HepG2 (cell line): ENCODE results near the gene ATP7B. TPM values are rescaled to one million over a fixed set of nuclear protein-coding genes. Genes with fewer than 3 reads are reported as not detected.
A peak's percentile ranks its signal among the peaks of the same experiment; 100 is the strongest.

Experiments used
- ATAC-seq: fragments of 200-7000 bp; cut with Tn5 transposase; 3 replicates; pipeline ENCODE4 v1.9.1; 2020; ENCODE audit warnings: mild to moderate bottlenecking, moderate library complexity
- BruUV-seq: library from RNA; stranded (reverse); fragments of 400-500 nt; replicated peaks from 2 replicates; lab custom pipeline; 2021; lab: Mats Ljungman, UMichigan
- CTCF ChIA-PET: fragments of 300-600 bp; formaldehyde crosslinking; extraction: SDS; loops from one replicate; lab custom pipeline; 2021; ENCODE audit warnings: low total read pairs, inconsistent platforms, low intra/inter-chr PET ratio; lab: Yijun Ruan, JAX
- POLR2A ChIA-PET: fragments of 350-600 bp; sonication (Branson Sonifier 250); formaldehyde crosslinking; loops from one replicate; lab custom pipeline; 2020; ENCODE audit warnings: antibody characterized with exemption, inconsistent platforms; lab: Yijun Ruan, JAX
- DNase-seq: peaks from one replicate; pipeline ENCODE4 v3.0.0-alpha.2; 2015; ENCODE audit warnings: low spot score
- FAIRE-seq: peaks from 3 replicates; lab custom pipeline; 2011; peaks lifted over from hg19 to GRCh38; lab: Jason Lieb, UNC
- H2AFZ ChIP-seq: one replicate; pipeline ENCODE4 v1.6.1; 2011; ENCODE audit warnings: low read length, inconsistent platforms
- H3K27ac ChIP-seq: fragments of 300-600 bp; 3 replicates; pipeline ENCODE4 v1.8.0; 2011; ENCODE audit warnings: mixed run types, mild to moderate bottlenecking, mixed read lengths, low read length, inconsistent platforms; ENCODE audit not compliant: insufficient read depth; ENCODE audit errors: extremely low read length
- H3K27me3 ChIP-seq, 2 experiments: fragments of 200-600 bp in 1 of 2; 2 replicates in 1 of 2; 3 replicates in 1 of 2; pipeline versions ENCODE4 v1.6.0 to v1.8.0; 2011; ENCODE audit warnings: low read length in 2 of 2, mild to moderate bottlenecking in 2 of 2, moderate library complexity in 2 of 2, inconsistent platforms in 1 of 2; ENCODE audit not compliant: insufficient read depth in 2 of 2, control insufficient read depth in 1 of 2
- H3K36me3 ChIP-seq, 2 experiments: fragments of 200-600 bp in 1 of 2; replicated peaks in 1 of 2; 2 replicates in 1 of 2; 3 replicates in 1 of 2; pipeline versions ENCODE4 v1.5.1 to v1.8.0; 2011; ENCODE audit warnings: low read length in 2 of 2, inconsistent platforms in 1 of 2; ENCODE audit not compliant: insufficient read depth in 2 of 2, control insufficient read depth in 1 of 2
- H3K4me1 ChIP-seq: 2 replicates; pipeline ENCODE4 v1.5.1; 2012; ENCODE audit warnings: low read length, inconsistent platforms; ENCODE audit not compliant: insufficient read depth
- H3K4me2 ChIP-seq: 2 replicates; pipeline ENCODE4 v1.6.0; 2011; ENCODE audit warnings: low read depth, low read length, inconsistent platforms
- H3K4me3 ChIP-seq, 3 experiments: fragments of 200-600 bp in 1 of 3; sonication (generic), shearing (Covaris generic) in 1 of 3; replicated peaks in 1 of 3; 2 replicates each; pipeline ENCODE4 v1.5.1; 2011 to 2016; ENCODE audit warnings: low read length in 3 of 3, inconsistent platforms in 2 of 3, low read depth in 2 of 3, mild to moderate bottlenecking in 2 of 3, control low read depth in 1 of 3, mixed read lengths in 1 of 3; ENCODE audit not compliant: insufficient read depth in 1 of 3
- H3K79me2 ChIP-seq: one replicate; pipeline ENCODE4 v1.6.1; 2011; ENCODE audit warnings: low read length, inconsistent platforms; ENCODE audit not compliant: insufficient read depth
- H3K9ac ChIP-seq: 2 replicates; pipeline ENCODE4 v1.6.0; 2011; ENCODE audit warnings: mild to moderate bottlenecking, low read depth, low read length, inconsistent platforms; ENCODE audit not compliant: insufficient read depth
- H3K9me3 ChIP-seq: 2 replicates; pipeline ENCODE4 v1.5.1; 2012; ENCODE audit warnings: mild to moderate bottlenecking, low read length
- H4K20me1 ChIP-seq: 2 replicates; pipeline ENCODE4 v1.6.0; 2011; ENCODE audit warnings: inconsistent platforms, mild to moderate bottlenecking, low read length, moderate library complexity; ENCODE audit not compliant: insufficient read depth
- ESRRA ChIP-seq: sonication (generic); formaldehyde crosslinking; IDR thresholded peaks from 2 replicates; pipeline ENCODE4 v1.5.1; 2020; ENCODE audit warnings: mild to moderate bottlenecking, low read depth, missing genetic modification reagents
- MAFF ChIP-seq: IDR thresholded peaks from 2 replicates; pipeline ENCODE4 v1.6.1; 2011; ENCODE audit warnings: low read depth, low read length, improper control_type of control experiment
- MAFK ChIP-seq, 2 experiments: IDR thresholded peaks in 1 of 2; conservative IDR thresholded peaks in 1 of 2; 2 replicates each; pipeline ENCODE4 v1.6.1; 2011; ENCODE audit warnings: improper control_type of control experiment in 2 of 2, low read length in 2 of 2
- SNAI1 ChIP-seq: sonication (generic); formaldehyde crosslinking; IDR thresholded peaks from 2 replicates; pipeline ENCODE4 v1.5.0; 2020; ENCODE audit warnings: mild to moderate bottlenecking, missing genetic modification reagents, borderline replicate concordance
- ZKSCAN8 ChIP-seq: IDR thresholded peaks from 2 replicates; pipeline ENCODE4 v1.6.1; 2016; ENCODE audit warnings: borderline replicate concordance, missing genetic modification reagents, missing compliant biosample characterization
- WGBS: methylation state at CpG from one replicate; pipeline ENCODE4 v1.1.6; 2017; ENCODE audit warnings: low lambda C conversion rate; 5-methylcytosine and 5-hydroxymethylcytosine counted together
- in situ Hi-C: cut with HindIII; loops from 2 replicates; pipeline ENCODE4 v1.10.0; 2017; ENCODE audit warnings: low pct_unique_long_range_greater_than_20kb; ENCODE audit not compliant: extremely low pct_ligation_motif_present
- intact Hi-C: fragments of 100-400 bp; cut with micrococcal nuclease; formaldehyde crosslinking; loops from one replicate; pipeline ENCODE4 v1.10.0; 2022; ENCODE audit not compliant: unreplicated experiment
- polyA plus RNA-seq, 8 experiments: library from polyadenylated mRNA; depleted of rRNA in 3 of 8; stranded (reverse) in 7 of 8; unstranded in 1 of 8; fragments of >200 nt; fragmentation: Illumina TruSeq in 4 of 8; extraction: Trizol in 4 of 8; gene quantifications; 2 replicates each; pipeline versions ENCODE4 v1.2.1 to v1.2.3, GENCODE V29; 2011 to 2016; ENCODE audit warnings: low read depth in 4 of 8, missing spikeins in 1 of 8, mixed read lengths in 1 of 8; ENCODE audit not compliant: insufficient read depth in 1 of 8
- total RNA-seq, 5 experiments: library from RNA; depleted of rRNA; stranded (reverse); fragments of >200 nt; fragmentation: Illumina TruSeq; extraction: Trizol; gene quantifications; 2 replicates each; pipeline ENCODE4 v1.2.3, GENCODE V29; 2016; ENCODE audit warnings: low read depth in 1 of 5
- TF ChIP-seq, protein P1 (sequence below): sonication (generic); formaldehyde crosslinking; IDR thresholded peaks from 2 replicates; pipeline ENCODE4 v1.4.0; 2020; ENCODE audit warnings: missing genetic modification reagents, borderline replicate concordance
- TF ChIP-seq, protein P2 (sequence below): IDR thresholded peaks from 2 replicates; pipeline ENCODE4 v1.6.1; 2016; ENCODE audit warnings: low read depth, missing genetic modification reagents, missing compliant biosample characterization
- TF ChIP-seq, protein P3 (sequence below): sonication (generic); formaldehyde crosslinking; IDR thresholded peaks from 2 replicates; pipeline ENCODE4 v1.8.1; 2023; ENCODE audit warnings: mild to moderate bottlenecking, missing genetic modification reagents

The ATP7B gene
- total and polyA plus RNA-seq, 2 of the 13 experiments (the other 11 are each of a cell fraction or from before 2014, with no cell fraction given) = 31.8 to 57.4 TPM

DNA sequence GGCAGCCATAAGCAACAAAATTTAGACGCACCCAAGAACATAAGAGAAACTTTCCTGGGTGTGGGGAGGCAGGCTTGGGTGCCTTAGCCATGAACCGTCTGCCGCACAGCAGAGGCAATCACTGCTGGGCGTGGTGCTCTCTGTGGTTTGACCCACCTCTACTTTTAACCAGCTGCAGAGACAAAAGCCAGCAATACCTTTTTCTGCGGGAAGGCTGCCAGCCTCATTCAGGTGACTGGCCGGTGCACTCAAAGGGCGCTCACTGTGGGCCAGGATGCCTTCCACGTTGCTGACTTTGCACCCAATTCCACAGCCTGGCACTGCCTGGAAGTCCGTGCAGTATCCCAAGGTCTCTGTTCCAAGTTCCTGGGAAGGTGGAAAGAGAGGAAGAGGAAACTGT is 69.1 kb downstream of the ATP7B start (continued):
- TF ChIP-seq, protein P1, sequence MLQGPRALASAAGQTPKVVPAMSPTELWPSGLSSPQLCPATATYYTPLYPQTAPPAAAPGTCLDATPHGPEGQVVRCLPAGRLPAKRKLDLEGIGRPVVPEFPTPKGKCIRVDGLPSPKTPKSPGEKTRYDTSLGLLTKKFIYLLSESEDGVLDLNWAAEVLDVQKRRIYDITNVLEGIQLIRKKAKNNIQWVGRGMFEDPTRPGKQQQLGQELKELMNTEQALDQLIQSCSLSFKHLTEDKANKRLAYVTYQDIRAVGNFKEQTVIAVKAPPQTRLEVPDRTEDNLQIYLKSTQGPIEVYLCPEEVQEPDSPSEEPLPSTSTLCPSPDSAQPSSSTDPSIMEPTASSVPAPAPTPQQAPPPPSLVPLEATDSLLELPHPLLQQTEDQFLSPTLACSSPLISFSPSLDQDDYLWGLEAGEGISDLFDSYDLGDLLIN (CRISPR knock-in tag) = no peak
- TF ChIP-seq SNAI1 (CRISPR knock-in tag) (no peak), ESRRA (CRISPR knock-in tag) (no peak)
- TF ChIP-seq, protein P2, sequence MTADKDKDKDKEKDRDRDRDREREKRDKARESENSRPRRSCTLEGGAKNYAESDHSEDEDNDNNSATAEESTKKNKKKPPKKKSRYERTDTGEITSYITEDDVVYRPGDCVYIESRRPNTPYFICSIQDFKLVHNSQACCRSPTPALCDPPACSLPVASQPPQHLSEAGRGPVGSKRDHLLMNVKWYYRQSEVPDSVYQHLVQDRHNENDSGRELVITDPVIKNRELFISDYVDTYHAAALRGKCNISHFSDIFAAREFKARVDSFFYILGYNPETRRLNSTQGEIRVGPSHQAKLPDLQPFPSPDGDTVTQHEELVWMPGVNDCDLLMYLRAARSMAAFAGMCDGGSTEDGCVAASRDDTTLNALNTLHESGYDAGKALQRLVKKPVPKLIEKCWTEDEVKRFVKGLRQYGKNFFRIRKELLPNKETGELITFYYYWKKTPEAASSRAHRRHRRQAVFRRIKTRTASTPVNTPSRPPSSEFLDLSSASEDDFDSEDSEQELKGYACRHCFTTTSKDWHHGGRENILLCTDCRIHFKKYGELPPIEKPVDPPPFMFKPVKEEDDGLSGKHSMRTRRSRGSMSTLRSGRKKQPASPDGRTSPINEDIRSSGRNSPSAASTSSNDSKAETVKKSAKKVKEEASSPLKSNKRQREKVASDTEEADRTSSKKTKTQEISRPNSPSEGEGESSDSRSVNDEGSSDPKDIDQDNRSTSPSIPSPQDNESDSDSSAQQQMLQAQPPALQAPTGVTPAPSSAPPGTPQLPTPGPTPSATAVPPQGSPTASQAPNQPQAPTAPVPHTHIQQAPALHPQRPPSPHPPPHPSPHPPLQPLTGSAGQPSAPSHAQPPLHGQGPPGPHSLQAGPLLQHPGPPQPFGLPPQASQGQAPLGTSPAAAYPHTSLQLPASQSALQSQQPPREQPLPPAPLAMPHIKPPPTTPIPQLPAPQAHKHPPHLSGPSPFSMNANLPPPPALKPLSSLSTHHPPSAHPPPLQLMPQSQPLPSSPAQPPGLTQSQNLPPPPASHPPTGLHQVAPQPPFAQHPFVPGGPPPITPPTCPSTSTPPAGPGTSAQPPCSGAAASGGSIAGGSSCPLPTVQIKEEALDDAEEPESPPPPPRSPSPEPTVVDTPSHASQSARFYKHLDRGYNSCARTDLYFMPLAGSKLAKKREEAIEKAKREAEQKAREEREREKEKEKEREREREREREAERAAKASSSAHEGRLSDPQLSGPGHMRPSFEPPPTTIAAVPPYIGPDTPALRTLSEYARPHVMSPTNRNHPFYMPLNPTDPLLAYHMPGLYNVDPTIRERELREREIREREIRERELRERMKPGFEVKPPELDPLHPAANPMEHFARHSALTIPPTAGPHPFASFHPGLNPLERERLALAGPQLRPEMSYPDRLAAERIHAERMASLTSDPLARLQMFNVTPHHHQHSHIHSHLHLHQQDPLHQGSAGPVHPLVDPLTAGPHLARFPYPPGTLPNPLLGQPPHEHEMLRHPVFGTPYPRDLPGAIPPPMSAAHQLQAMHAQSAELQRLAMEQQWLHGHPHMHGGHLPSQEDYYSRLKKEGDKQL (CRISPR knock-in tag) = no peak

DNA sequence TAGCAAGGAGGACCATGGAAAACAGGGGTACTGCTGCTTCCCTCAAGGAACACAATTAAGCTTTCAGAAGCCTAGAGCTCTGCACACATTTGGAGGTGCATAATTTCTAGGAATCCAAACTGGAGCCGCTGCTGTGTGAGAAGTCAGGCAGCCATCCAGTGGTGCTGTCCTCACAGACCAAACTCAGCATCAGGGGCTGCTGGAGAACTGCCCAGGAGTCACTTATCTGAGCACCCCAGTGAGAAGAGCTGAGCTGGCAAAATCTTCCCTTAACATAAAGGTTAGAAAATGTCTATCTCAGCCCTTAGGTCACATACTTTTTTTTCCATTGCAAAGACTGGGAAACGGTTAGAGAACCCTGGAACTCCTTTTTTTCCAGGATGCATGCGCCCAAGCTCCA is 72.8 kb downstream of the ATP7B start:
- no peak for FAIRE-seq
- no peak overlapping the region for H3K4me3 ChIP-seq
- no peak overlapping the region for H2AFZ ChIP-seq
- no peaks in the 10 kb centered on the region for H3K27me3 ChIP-seq
- H3K9ac ChIP-seq = no peak overlapping the region
- H3K4me1 ChIP-seq = no peaks in the 10 kb centered on the region
- 97% methylated on average over 3 of the region's 3 CpGs for WGBS
- ChIA-PET POLR2A (no interaction called here), CTCF (no interaction called here)
- ATAC-seq = no peak
- intact Hi-C loops = no loop called here
- no TSS peak for BruUV-seq
- in situ Hi-C loops = no loop called here
- H4K20me1 ChIP-seq = no peaks in the 10 kb centered on the region
- peaks cover 42 to 91% of the 10 kb centered on the region in 2 experiments for H3K36me3 ChIP-seq
- H3K79me2 ChIP-seq = no peaks in the 10 kb centered on the region
- TF ChIP-seq MAFF (peak; percentile 86), MAFK (conservative IDR thresholded peaks at IDR 0.05 in 1 of 2, IDR thresholded peaks at IDR 0.05 in 1 of 2; ENCODE audit: low read length in 2 of 2) (peak; percentile 85 to 89), ZKSCAN8 (CRISPR knock-in tag) (no peak)
- TF ChIP-seq, protein P3, sequence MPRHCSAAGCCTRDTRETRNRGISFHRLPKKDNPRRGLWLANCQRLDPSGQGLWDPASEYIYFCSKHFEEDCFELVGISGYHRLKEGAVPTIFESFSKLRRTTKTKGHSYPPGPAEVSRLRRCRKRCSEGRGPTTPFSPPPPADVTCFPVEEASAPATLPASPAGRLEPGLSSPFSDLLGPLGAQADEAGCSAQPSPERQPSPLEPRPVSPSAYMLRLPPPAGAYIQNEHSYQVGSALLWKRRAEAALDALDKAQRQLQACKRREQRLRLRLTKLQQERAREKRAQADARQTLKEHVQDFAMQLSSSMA = no peak
- no peaks in the 10 kb centered on the region for H3K9me3 ChIP-seq
- H3K4me2 ChIP-seq = no peak overlapping the region
- DNase-seq = no peak
- no peak overlapping the region for H3K27ac ChIP-seq
